ENCODE measurements around the gene FPR1. TPM values are rescaled to one million over a fixed set of nuclear protein-coding genes. Genes with fewer than 3 reads are reported as not detected.
A peak's percentile ranks its signal among the peaks of the same experiment; 100 is the strongest.

FPR1 gene
- total and polyA plus RNA-seq, 2 of the 13 experiments (the other 11 are each of a cell fraction or from before 2014, with no cell fraction given), result not detected

- TF ChIP-seq BRF2 (CRISPR knock-in tag; IDR thresholded peaks at IDR 0.05) (no peak), HBP1 (CRISPR knock-in tag; IDR thresholded peaks at IDR 0.05; ENCODE audit: low read depth) (no peak), HMG20B (CRISPR knock-in tag; conservative IDR thresholded peaks at IDR 0.05) (no peak), ZNF687 (CRISPR knock-in tag; IDR thresholded peaks at IDR 0.05) (peak; percentile 68), POLR2G (IDR thresholded peaks at IDR 0.05; ENCODE audit: low read depth, low read length) (peak; percentile 80), ARNT2 (CRISPR knock-in tag; IDR thresholded peaks at IDR 0.05; ENCODE audit: low read depth) (no peak), ZNF605 (CRISPR knock-in tag; IDR thresholded peaks at IDR 0.05) (no peak), SALL1 (CRISPR knock-in tag; IDR thresholded peaks at IDR 0.05) (peak; percentile 50; the same call in 1 of the 2 replicates), ZNF574 (CRISPR knock-in tag; IDR thresholded peaks at IDR 0.05) (peak; percentile 41; the same call in 1 of the 2 replicates), SNAI1 (CRISPR knock-in tag; IDR thresholded peaks at IDR 0.05; ENCODE audit: borderline replicate concordance) (no peak), NONO (IDR thresholded peaks at IDR 0.05) (no peak), NONO (CRISPR knock-in tag; conservative IDR thresholded peaks at IDR 0.05) (peak; percentile 42), RBM22 (optimal IDR thresholded peaks at IDR 0.05; ENCODE audit: low read length) (no peak), ZSCAN31 (CRISPR knock-in tag; IDR thresholded peaks at IDR 0.05; ENCODE audit: low read depth) (no peak), POLR2A (IDR thresholded peaks at IDR 0.05; ENCODE audit: insufficient read depth in 1 of 2, low read depth in 2 of 2, low read length in 2 of 2) (peak; percentile 76 to 89)
These were observed 47.8 kb downstream of the FPR1 start (continued) for GRCh38 chr19:51703575-51704515.
